Measurements from ENCODE around the gene TMEM132E. TPM values are rescaled to one million over a fixed set of nuclear protein-coding genes. Genes with fewer than 3 reads are reported as not detected.

Gene TMEM132E
- total and polyA plus RNA-seq, 2 of the 4 experiments (the other 2 are of a cell fraction) = not detected

DNA sequence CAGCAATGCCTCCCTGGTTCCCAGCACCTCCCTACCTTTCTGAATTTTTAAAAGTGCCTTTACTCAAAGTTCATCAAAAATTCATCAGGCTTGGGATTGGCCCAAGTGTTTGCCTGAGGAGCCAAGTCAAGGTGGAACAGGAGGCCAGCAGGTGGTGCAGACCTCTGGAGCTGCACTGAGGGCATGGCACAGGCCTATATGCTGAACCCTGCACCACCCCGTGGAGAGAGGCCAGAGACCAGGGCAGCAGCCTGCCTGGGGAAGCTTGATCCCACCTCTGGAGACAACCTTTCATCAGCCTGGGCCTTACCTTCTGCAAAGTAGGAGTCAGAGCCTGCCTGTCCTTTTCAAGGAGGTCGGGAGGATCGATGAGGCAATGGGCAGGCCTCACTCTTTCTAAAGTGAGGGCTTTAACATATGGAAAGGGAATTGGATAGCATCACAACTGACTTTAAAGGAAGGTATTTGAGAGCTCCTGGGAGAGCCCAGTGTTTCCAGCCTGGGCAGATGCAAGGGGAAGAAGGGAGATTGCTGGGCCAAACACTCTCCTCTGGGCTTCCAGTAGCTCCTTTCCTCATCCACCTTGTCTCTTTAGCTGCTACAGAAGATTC, 31.8 kb upstream of the TMEM132E start:
- Histone ChIP-seq H2AK9ac (replicated peaks; ENCODE audit: low read depth, low read length, poor library complexity) (no peak overlapping the region), H3K27ac (ENCODE audit: insufficient read depth, low read length) (no peak overlapping the region), H3K14ac (replicated peaks; ENCODE audit: low read depth, low read length) (no peak overlapping the region), H3K56ac (ENCODE audit: extremely low read depth, insufficient read depth, low read length) (no peak overlapping the region), H3K18ac (ENCODE audit: low read depth, low read length) (no peak overlapping the region), H4K5ac (ENCODE audit: low read depth, low read length) (no peak overlapping the region), H4K20me1 (ENCODE audit: insufficient read depth, low read length) (no peaks in the 10 kb centered on the region), H3K27me3 (ENCODE audit: control insufficient read depth, insufficient read depth, low read length) (no peaks in the 10 kb centered on the region), H3K4me2 (ENCODE audit: low read depth, low read length) (no peak overlapping the region), H2BK15ac (ENCODE audit: low read depth, low read length) (no peak overlapping the region), H3K9me1 (ENCODE audit: insufficient read depth, low read length) (no peaks in the 10 kb centered on the region), H3K9ac (ENCODE audit: low read depth, low read length) (no peak overlapping the region), H3K36me3 (ENCODE audit: control insufficient read depth, insufficient read depth, low read length) (no peaks in the 10 kb centered on the region), H3K4ac (ENCODE audit: low read depth, low read length) (no peak overlapping the region), H2BK5ac (ENCODE audit: low read depth, low read length, poor library complexity, severe bottlenecking) (no peak overlapping the region), H3K4me3 (ENCODE audit: insufficient read depth, low read depth, low read length) (no peak overlapping the region), H2BK120ac (ENCODE audit: low read depth, low read length) (no peak overlapping the region), H3K23ac (ENCODE audit: low read depth, low read length) (no peak overlapping the region), H2BK20ac (ENCODE audit: low read depth, low read length) (no peak overlapping the region), H4K8ac (ENCODE audit: low read depth in 2 of 2, low read length in 2 of 2) (no peak overlapping the region), H3K9me3 (ENCODE audit: control insufficient read depth, insufficient read depth, low read length) (no peaks in the 10 kb centered on the region), H4K91ac (ENCODE audit: insufficient read depth, low read depth, low read length) (no peak overlapping the region), H2AFZ (replicated peaks; ENCODE audit: low read length, poor library complexity) (no peak overlapping the region), H3K4me1 (ENCODE audit: control insufficient read depth, insufficient read depth, low read length) (no peaks in the 10 kb centered on the region), H2AK5ac (ENCODE audit: low read depth, low read length) (no peak overlapping the region), H3K79me1 (ENCODE audit: low read depth in 1 of 2, low read length in 2 of 2) (no peaks in the 10 kb centered on the region)
- no CpG with 5 or more reads among the region's 3 CpGs for WGBS, 2 experiments (ENCODE audit: extremely low coverage in 2 of 2, insufficient read length in 1 of 2)
- no peak for ATAC-seq (ENCODE audit: low read depth)
- DNase-seq = no peak
- intact Hi-C loops (cut with micrococcal nuclease) = loop anchor here (10.0 kb wide), 1 partner anchor 347 kb away; no protein-coding TSS in a partner anchor
- ChIA-PET CTCF (interaction anchor here (0.7 kb wide), 1 partner anchor 13 kb away, joined by 3 read pairs; no protein-coding TSS in a partner anchor), POLR2A (ENCODE audit: unreplicated experiment) (no interaction called here)
- no TSS peak for BruUV-seq (replicated peaks)
- in situ Hi-C loops (cut with MboI; ENCODE audit: low sequenced_read_pairs) = loop anchor here (10.0 kb wide), 1 partner anchor 577 kb away; the partner anchor contains the start of gene FNDC8
- dilution Hi-C loops (cut with HindIII; ENCODE audit: low sequenced_read_pairs, unreplicated experiment) = no loop called here
- TF ChIP-seq, protein P1, sequence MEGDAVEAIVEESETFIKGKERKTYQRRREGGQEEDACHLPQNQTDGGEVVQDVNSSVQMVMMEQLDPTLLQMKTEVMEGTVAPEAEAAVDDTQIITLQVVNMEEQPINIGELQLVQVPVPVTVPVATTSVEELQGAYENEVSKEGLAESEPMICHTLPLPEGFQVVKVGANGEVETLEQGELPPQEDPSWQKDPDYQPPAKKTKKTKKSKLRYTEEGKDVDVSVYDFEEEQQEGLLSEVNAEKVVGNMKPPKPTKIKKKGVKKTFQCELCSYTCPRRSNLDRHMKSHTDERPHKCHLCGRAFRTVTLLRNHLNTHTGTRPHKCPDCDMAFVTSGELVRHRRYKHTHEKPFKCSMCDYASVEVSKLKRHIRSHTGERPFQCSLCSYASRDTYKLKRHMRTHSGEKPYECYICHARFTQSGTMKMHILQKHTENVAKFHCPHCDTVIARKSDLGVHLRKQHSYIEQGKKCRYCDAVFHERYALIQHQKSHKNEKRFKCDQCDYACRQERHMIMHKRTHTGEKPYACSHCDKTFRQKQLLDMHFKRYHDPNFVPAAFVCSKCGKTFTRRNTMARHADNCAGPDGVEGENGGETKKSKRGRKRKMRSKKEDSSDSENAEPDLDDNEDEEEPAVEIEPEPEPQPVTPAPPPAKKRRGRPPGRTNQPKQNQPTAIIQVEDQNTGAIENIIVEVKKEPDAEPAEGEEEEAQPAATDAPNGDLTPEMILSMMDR (conservative IDR thresholded peaks at IDR 0.05; ENCODE audit: low read depth, low read length) = no peak
- no peak for TF ChIP-seq RFX5 (IDR thresholded peaks at IDR 0.05; ENCODE audit: low read depth, low read length)
- TF ChIP-seq CHD1 (IDR thresholded peaks at IDR 0.05; ENCODE audit: low read depth, low read length) = no peak
- no peak for TF ChIP-seq RAD21 (IDR thresholded peaks at IDR 0.05; ENCODE audit: low read length)
- TF ChIP-seq, protein P2, sequence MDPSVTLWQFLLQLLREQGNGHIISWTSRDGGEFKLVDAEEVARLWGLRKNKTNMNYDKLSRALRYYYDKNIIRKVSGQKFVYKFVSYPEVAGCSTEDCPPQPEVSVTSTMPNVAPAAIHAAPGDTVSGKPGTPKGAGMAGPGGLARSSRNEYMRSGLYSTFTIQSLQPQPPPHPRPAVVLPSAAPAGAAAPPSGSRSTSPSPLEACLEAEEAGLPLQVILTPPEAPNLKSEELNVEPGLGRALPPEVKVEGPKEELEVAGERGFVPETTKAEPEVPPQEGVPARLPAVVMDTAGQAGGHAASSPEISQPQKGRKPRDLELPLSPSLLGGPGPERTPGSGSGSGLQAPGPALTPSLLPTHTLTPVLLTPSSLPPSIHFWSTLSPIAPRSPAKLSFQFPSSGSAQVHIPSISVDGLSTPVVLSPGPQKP (IDR thresholded peaks at IDR 0.05; ENCODE audit: borderline replicate concordance, low read depth, low read length) = no peak
- no peak for TF ChIP-seq MXI1 (IDR thresholded peaks at IDR 0.05; ENCODE audit: borderline replicate concordance, low read depth, low read length)
- no peak for TF ChIP-seq SMC3 (IDR thresholded peaks at IDR 0.05; ENCODE audit: low read depth, low read length)
- no peak for TF ChIP-seq CEBPB (IDR thresholded peaks at IDR 0.05; ENCODE audit: low read depth, low read length)
- no peak for TF ChIP-seq POLR2A (IDR thresholded peaks at IDR 0.05; ENCODE audit: low read depth, low read length)

Data from IMR-90 (cell line).